NCI-H1694 (cell line): Measurements from ENCODE around the gene TRH.
"Not testable (repeated sequence)": the region's sequence is repeated elsewhere in the genome, so short reads cannot be mapped to it uniquely, and the experiment has no call there.

Source experiments
- DNase-seq: peaks from one replicate; lab custom pipeline; 2025; lab: John Stamatoyannopoulos, UW

The TRH gene

DNA sequence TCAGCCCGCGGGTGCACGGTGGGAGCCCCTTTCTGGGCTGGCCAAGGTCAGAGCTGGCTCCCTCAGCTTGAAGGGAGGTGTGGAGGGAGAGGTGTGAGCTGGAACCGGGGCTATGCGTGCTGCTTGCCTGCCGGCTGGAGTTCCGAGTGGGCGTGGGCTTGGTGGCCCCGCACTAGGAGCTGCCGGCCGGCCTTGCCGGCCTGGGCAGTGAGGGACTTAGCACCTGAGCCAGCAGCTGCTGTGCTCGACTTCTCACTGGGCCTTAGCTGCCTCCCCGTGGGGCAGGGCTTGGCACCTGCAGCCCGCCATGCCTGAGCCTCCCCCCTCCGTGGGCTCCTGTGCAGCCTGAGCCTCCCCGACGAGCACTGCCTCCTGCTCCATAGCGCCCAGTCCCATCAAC, 36.0 kb downstream of the TRH start:
- no peak for DNase-seq

DNA sequence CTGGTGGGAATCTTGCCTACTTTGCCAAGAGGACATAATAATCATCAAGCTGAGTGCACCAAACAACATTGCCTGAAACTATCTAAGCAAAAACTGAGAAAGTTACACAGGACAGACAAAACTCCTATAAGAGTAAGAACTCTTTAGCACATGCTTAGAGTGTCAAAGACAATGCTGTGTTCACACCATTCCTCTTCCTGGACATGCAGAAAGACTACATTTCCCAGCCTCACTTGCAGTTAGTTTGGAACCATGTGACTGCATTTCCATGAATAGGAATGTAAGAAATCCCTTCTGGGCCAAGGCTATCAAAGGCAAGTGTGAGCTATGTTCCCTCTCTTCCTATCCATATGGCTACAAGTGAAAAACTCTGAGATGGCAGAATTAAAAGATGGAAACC, 37.6 kb downstream of the TRH start:
- not testable (repeated sequence) for DNase-seq

DNA sequence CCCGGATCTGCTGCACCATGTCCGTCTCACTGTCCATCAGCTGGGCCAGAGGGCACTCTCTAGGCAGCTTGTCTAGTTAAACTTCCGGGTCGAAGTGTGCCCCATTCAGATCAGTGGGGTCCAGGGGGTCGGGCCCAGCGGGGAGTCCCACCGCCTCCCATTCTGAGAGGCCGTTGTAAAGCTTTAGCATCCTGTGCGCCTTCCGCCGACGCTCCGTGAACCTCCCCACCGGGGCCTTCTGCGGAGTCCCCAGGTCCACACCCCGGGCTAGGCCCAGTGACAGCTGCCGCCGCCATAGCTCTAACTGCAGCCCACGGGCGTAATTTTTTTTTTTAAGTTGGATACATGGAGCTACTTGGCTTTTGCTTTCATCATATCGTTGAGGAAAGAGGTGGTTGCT, 38.7 kb downstream of the TRH start:
- not testable (repeated sequence) for DNase-seq

DNA sequence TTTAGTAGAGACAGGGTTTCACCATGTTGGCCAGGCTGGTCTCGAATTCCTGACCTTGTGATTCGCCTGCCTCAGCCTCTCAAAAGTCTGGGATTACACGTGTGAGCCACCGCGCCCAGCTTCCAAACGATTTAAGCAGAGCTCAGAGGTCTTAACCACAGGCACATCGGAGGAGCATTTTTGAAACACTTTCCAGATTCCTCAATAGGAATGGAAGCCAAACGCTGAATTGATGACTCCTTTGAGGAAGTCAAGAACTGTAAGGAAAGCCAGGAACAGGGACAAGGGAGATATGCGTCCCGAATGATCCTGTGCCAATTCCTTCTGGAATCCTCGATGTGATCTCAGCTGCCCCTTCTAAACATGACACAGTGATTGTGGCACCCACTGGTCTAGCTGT, 40.0 kb downstream of the TRH start:
- DNase-seq = no peak

DNA sequence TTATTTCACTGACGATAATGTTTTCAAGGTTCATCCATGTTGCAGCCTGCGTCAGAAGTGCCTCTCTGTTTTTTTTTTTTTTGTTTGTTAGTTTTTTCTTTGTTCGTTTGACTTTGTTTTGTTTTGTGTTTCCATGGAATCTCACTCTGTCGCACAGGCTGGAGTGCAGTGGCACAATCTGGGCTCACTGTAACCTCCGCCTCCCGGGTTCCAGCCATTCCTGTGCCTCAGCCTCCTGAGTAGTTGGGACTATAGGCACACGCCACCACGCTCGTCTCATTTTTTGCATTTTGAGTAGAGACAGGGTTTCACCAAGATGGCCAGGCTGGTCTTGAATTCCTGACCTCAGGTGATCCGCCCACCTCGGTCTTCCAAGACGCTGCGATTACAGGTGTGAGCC, 43.1 kb downstream of the TRH start:
- DNase-seq = not testable (repeated sequence)

DNA sequence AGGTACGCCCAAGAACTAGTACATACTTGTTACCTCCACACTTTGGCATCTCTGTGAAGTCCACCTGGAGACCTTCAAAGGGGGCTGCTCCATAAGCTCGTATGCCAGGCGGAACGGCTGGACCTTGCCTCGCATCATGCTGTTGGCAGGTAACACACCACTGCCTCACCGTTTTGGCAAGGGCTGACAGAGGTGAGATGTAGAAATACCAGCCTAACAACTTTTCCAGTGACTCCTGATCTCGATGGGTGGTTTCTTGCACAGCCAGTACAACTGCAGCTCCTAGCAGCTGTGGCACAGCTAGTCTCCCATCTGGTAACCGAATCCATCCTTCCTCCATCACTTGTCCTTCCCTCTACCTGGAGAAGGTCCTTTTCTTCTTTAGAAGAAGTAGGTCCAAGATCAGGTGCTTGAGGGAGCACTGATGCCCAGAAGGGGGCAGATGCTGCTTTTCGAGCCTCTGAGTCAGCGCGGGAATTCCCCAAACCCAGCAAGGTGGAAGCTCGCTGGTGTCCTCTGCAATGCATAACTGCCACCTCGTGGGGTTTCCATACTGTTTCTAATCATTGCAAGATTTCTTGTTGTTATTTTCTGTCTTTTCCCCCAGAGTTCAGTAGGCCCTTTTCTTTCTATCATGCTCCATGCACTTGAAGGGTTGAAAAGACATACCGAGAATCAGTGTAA, 51.8 kb downstream of the TRH start:
- not testable (repeated sequence) for DNase-seq

DNA sequence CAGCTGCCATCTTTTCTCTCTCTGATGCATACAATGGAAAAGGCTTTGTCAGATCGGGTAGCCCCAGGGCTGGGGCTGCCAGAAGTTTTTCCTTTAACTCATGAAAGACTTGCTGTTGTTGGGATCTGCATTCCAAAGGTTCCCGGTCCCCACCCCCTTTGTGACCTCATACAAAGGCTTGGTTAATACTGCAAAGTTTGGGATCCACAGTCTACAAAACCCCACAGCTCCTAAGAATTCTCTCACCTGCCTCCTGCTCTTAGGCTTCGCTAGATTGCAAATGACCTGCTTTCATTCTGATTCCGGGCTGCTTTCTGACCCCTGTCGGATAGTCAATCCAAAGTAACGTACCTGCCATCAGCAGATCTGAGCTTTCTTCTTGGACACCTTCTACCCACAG, 52.9 kb downstream of the TRH start:
- not testable (repeated sequence) for DNase-seq
